IMR-90 (cell line): ENCODE measurements around the gene RNF11. TPM values are rescaled to one million over a fixed set of nuclear protein-coding genes. Genes with fewer than 3 reads are reported as not detected.

ENCODE experiments used
- ATAC-seq: fragments of 200-7000 bp; cut with Tn5 transposase; 2 replicates; pipeline ENCODE4 v1.9.1; 2020; ENCODE audit warnings: low read depth, mild to moderate bottlenecking, moderate library complexity
- BruUV-seq: library from RNA; stranded (reverse); fragments of 400-500 nt; replicated peaks from 2 replicates; lab custom pipeline; 2021; lab: Mats Ljungman, UMichigan
- CTCF ChIA-PET: fragments of 300-600 bp; formaldehyde crosslinking; extraction: SDS; loops from one replicate; lab custom pipeline; 2021; ENCODE audit warnings: antibody characterized with exemption; lab: Yijun Ruan, JAX
- POLR2A ChIA-PET: fragments of 300-600 bp; sonication (Branson Sonifier 250); formaldehyde crosslinking; loops from one replicate; lab custom pipeline; 2022; ENCODE audit warnings: antibody characterized with exemption; ENCODE audit not compliant: unreplicated experiment; lab: Charles Lee
- DNase-seq: peaks from one replicate; pipeline ENCODE4 v3.0.0; 2013
- H2AFZ ChIP-seq: replicated peaks from 2 replicates; pipeline ENCODE3; 2013; ENCODE audit warnings: low read length, mild to moderate bottlenecking; ENCODE audit not compliant: poor library complexity
- H2AK5ac ChIP-seq: 2 replicates; pipeline ENCODE4 v1.6.1; 2013; ENCODE audit warnings: low read depth, low read length, inconsistent platforms
- H2AK9ac ChIP-seq: replicated peaks from 2 replicates; pipeline ENCODE3; 2013; ENCODE audit warnings: mild to moderate bottlenecking, low read depth, low read length, moderate library complexity; ENCODE audit not compliant: poor library complexity
- H2BK120ac ChIP-seq: 2 replicates; pipeline ENCODE4 v1.6.1; 2013; ENCODE audit warnings: low read depth, low read length, inconsistent platforms
- H2BK15ac ChIP-seq: 3 replicates; pipeline ENCODE4 v1.6.1; 2013; ENCODE audit warnings: low read depth, low read length, inconsistent platforms
- H2BK20ac ChIP-seq: 2 replicates; pipeline ENCODE4 v1.6.1; 2013; ENCODE audit warnings: low read depth, mild to moderate bottlenecking, inconsistent platforms, low read length, moderate library complexity
- H2BK5ac ChIP-seq: 2 replicates; pipeline ENCODE4 v1.6.1; 2013; ENCODE audit warnings: mild to moderate bottlenecking, low read depth, low read length, inconsistent platforms; ENCODE audit not compliant: poor library complexity, severe bottlenecking
- H3K14ac ChIP-seq: replicated peaks from 2 replicates; pipeline ENCODE4 v1.6.1; 2013; ENCODE audit warnings: low read depth, low read length, inconsistent platforms
- H3K18ac ChIP-seq: 2 replicates; pipeline ENCODE4 v1.6.1; 2013; ENCODE audit warnings: low read depth, low read length, control low read depth
- H3K23ac ChIP-seq: 2 replicates; pipeline ENCODE4 v1.6.1; 2013; ENCODE audit warnings: low read depth, low read length, inconsistent platforms
- H3K27ac ChIP-seq: 2 replicates; pipeline ENCODE4 v1.5.1; 2013; ENCODE audit warnings: mild to moderate bottlenecking, control low read depth, low read length; ENCODE audit not compliant: insufficient read depth
- H3K27me3 ChIP-seq: 2 replicates; pipeline ENCODE4 v1.6.1; 2013; ENCODE audit warnings: low read length; ENCODE audit not compliant: control insufficient read depth, insufficient read depth
- H3K36me3 ChIP-seq: 2 replicates; pipeline ENCODE4 v1.6.1; 2013; ENCODE audit warnings: low read length, mixed read lengths; ENCODE audit not compliant: control insufficient read depth, insufficient read depth
- H3K4ac ChIP-seq: 2 replicates; pipeline ENCODE4 v1.6.1; 2013; ENCODE audit warnings: low read depth, low read length, inconsistent platforms
- H3K4me1 ChIP-seq: 2 replicates; pipeline ENCODE4 v1.6.1; 2013; ENCODE audit warnings: low read length, mixed read lengths; ENCODE audit not compliant: control insufficient read depth, insufficient read depth
- H3K4me2 ChIP-seq: 2 replicates; pipeline ENCODE4 v1.6.1; 2013; ENCODE audit warnings: low read depth, mild to moderate bottlenecking, control low read depth, low read length, moderate library complexity
- H3K4me3 ChIP-seq: 2 replicates; pipeline ENCODE4 v1.5.1; 2013; ENCODE audit warnings: low read depth, mild to moderate bottlenecking, control low read depth, low read length, moderate library complexity; ENCODE audit not compliant: insufficient read depth
- H3K56ac ChIP-seq: 2 replicates; pipeline ENCODE4 v1.6.1; 2013; ENCODE audit warnings: low read length, inconsistent platforms; ENCODE audit not compliant: insufficient read depth; ENCODE audit errors: extremely low read depth
- H3K79me1 ChIP-seq, 2 experiments: 2 replicates each; pipeline ENCODE4 v1.6.1; 2013; ENCODE audit warnings: low read length in 2 of 2, inconsistent platforms in 1 of 2, low read depth in 1 of 2
- H3K9ac ChIP-seq: 2 replicates; pipeline ENCODE4 v1.6.1; 2013; ENCODE audit warnings: low read depth, low read length, control low read depth
- H3K9me1 ChIP-seq: 2 replicates; pipeline ENCODE4 v1.6.1; 2013; ENCODE audit warnings: low read length, inconsistent platforms; ENCODE audit not compliant: insufficient read depth
- H3K9me3 ChIP-seq: 2 replicates; pipeline ENCODE4 v1.6.1; 2013; ENCODE audit warnings: low read length; ENCODE audit not compliant: control insufficient read depth, insufficient read depth
- H4K20me1 ChIP-seq: 2 replicates; pipeline ENCODE4 v1.6.1; 2013; ENCODE audit warnings: low read length, inconsistent platforms; ENCODE audit not compliant: insufficient read depth
- H4K5ac ChIP-seq: 2 replicates; pipeline ENCODE4 v1.6.1; 2013; ENCODE audit warnings: mild to moderate bottlenecking, low read depth, low read length, control low read depth
- H4K8ac ChIP-seq, 2 experiments: 2 replicates each; pipeline ENCODE4 v1.6.1; 2013; ENCODE audit warnings: low read depth in 2 of 2, low read length in 2 of 2, control low read depth in 1 of 2, inconsistent platforms in 1 of 2
- H4K91ac ChIP-seq: 2 replicates; pipeline ENCODE4 v1.6.1; 2013; ENCODE audit warnings: low read depth, low read length, inconsistent platforms; ENCODE audit not compliant: insufficient read depth
- MAFK ChIP-seq: IDR thresholded peaks from 2 replicates; pipeline ENCODE4 v1.6.1; 2012; ENCODE audit warnings: low read depth, low read length, improper control_type of control experiment
- RCOR1 ChIP-seq: IDR thresholded peaks from 2 replicates; pipeline ENCODE4 v1.6.1; 2012; ENCODE audit warnings: mild to moderate bottlenecking, low read length, improper control_type of control experiment; ENCODE audit not compliant: insufficient replicate concordance
- dilution Hi-C: fragments of 300-500 bp; cut with HindIII; formaldehyde crosslinking; loops from one replicate; pipeline ENCODE4 v1.14.3; 2018; ENCODE audit warnings: low sequenced_read_pairs; ENCODE audit not compliant: unreplicated experiment
- in situ Hi-C: fragments of 300-500 bp; cut with MboI; formaldehyde crosslinking; loops from 3 replicates; pipeline ENCODE4 v1.14.3; 2019; ENCODE audit warnings: low sequenced_read_pairs, inconsistent platforms, mixed read lengths
- intact Hi-C: fragments of 100-400 bp; cut with micrococcal nuclease; formaldehyde crosslinking; loops from 2 replicates; pipeline ENCODE4 v1.10.0; 2022
- polyA plus RNA-seq, 3 experiments: library from polyadenylated mRNA; depleted of rRNA; stranded (reverse); fragments of >200 nt; gene quantifications; 2 replicates each; pipeline ENCODE4 v1.2.3, GENCODE V29; 2012; ENCODE audit warnings: low replicate concordance in 1 of 3
- total RNA-seq: library from RNA; depleted of rRNA; stranded (reverse); fragments of >200 nt; gene quantifications from 2 replicates; pipeline ENCODE4 v1.2.3, GENCODE V29; 2012
- TF ChIP-seq, protein P1 (sequence below): fragments of 150-350 bp; IDR thresholded peaks from 2 replicates; pipeline ENCODE4 v1.6.1; 2017; ENCODE audit warnings: mild to moderate bottlenecking, antibody characterized with exemption, low read length, low read depth

Gene RNF11
- total and polyA plus RNA-seq, 2 of the 4 experiments (the other 2 are of a cell fraction), result 63.3 to 64.1 TPM

DNA sequence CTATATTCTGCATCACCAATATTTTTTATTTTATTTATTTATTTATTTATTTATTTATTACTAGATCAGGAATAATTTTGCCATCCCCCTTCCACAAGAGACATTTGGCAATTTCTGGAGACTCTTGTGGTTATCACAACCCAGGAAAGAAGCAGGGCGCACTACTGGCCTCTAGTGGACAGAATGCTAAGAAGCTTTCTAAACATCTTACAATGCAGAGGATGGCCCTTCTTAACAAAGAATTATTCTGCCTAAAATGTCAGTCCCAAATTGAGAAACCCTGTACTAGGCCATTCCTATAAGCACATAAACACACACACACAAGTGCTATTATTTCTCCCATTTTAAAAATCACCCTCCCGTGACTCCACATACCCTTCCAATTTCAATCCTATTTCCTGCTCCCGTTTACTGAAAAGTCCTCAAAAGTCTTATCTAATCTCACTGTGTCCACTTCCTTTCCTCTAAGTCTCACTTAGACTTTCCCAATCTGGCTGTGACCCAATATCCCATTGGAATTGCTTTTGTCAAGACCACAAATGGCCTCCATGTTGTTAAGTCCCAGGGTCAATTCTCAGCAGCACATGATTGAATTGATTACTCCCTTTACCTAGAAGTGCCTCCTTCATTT is 43.7 kb upstream of the RNF11 start (continued):
- TF ChIP-seq RCOR1, result no peak

DNA sequence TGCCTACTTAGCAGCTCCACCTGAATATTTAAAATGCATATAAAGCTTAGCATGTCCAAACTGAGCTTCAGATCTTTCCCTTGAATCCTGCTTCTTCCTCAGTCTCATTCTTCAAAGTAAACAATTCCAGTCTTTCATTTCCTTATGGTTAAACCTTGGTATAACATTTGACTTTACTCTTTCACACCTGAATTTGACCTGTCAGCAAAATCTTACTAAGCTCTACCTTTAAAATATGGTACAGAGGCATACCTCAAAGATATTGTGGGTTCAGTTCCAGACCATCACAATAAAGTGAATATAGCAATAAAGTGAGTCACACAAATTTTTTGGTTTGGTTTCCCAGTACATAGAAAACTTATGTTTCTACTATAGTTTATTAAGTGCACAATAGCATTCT is 42.5 kb upstream of the RNF11 start:
- intact Hi-C loops, result loop anchor here (2.0 kb wide), 1 partner anchor 43 kb away; the partner anchor contains the start of gene RNF11
- H3K27me3 ChIP-seq, result no peaks in the 10 kb centered on the region; the same call in 1 of the 2 replicates
- no peak overlapping the region for H2BK15ac ChIP-seq
- H4K8ac ChIP-seq, result no peak overlapping the region
- H2AFZ ChIP-seq, result no peak overlapping the region
- H3K9me3 ChIP-seq, result no peaks in the 10 kb centered on the region
- H3K79me1 ChIP-seq, result no peaks in the 10 kb centered on the region
- H2AK5ac ChIP-seq, result no peak overlapping the region
- no peak overlapping the region for H3K18ac ChIP-seq
- no peaks in the 10 kb centered on the region for H3K4me1 ChIP-seq
- no peak overlapping the region for H3K23ac ChIP-seq
- ChIA-PET CTCF (interaction anchor here (1.2 to 1.3 kb wide), 2 partner anchors 14 to 38 kb away, joined by 3 to 4 read pairs; no protein-coding TSS in a partner anchor), POLR2A (no interaction called here)
- no peak overlapping the region for H3K56ac ChIP-seq
- H3K9me1 ChIP-seq, result no peaks in the 10 kb centered on the region
- BruUV-seq, result no TSS peak
- H2BK20ac ChIP-seq, result no peak overlapping the region
- dilution Hi-C loops, result no loop called here
- DNase-seq, result no peak
- H2AK9ac ChIP-seq, result no peak overlapping the region
- no peaks in the 10 kb centered on the region for H3K36me3 ChIP-seq
- H2BK120ac ChIP-seq, result no peak overlapping the region
- no peak overlapping the region for H3K4me3 ChIP-seq
- H4K20me1 ChIP-seq, result no peaks in the 10 kb centered on the region
- in situ Hi-C loops, result loop anchor here (5.0 to 25.0 kb wide), 4 partner anchors 49 to 831 kb away; no protein-coding TSS in a partner anchor
- H3K4me2 ChIP-seq, result no peak overlapping the region
- no peak overlapping the region for H3K27ac ChIP-seq
- H2BK5ac ChIP-seq, result no peak overlapping the region
- no peak for ATAC-seq
- H3K14ac ChIP-seq, result no peak overlapping the region
- no peak overlapping the region for H4K5ac ChIP-seq
- H3K9ac ChIP-seq, result no peak overlapping the region
- no peak overlapping the region for H4K91ac ChIP-seq
- H3K4ac ChIP-seq, result no peak overlapping the region
- TF ChIP-seq, protein P1, sequence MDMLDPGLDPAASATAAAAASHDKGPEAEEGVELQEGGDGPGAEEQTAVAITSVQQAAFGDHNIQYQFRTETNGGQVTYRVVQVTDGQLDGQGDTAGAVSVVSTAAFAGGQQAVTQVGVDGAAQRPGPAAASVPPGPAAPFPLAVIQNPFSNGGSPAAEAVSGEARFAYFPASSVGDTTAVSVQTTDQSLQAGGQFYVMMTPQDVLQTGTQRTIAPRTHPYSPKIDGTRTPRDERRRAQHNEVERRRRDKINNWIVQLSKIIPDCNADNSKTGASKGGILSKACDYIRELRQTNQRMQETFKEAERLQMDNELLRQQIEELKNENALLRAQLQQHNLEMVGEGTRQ, result no peak
- peak; percentile 95 for TF ChIP-seq MAFK
